Thyroid gland (tissue), 4 donors: ENCODE data around the gene CCDC187. TPM values are rescaled to one million over a fixed set of nuclear protein-coding genes. Genes with fewer than 3 reads are reported as not detected.

Experiments
- DNase-seq, 2 donors: peaks; one replicate each; pipeline ENCODE4 v3.0.0-alpha.2; 2019
- H3K27ac ChIP-seq, 3 donors: fragments of 200-600 bp; sonication (generic); 1 replicate in 2 of 3; 2 replicates in 1 of 3; pipeline ENCODE4 v1.5.1; 2016 to 2019; ENCODE audit warnings: mild to moderate bottlenecking in 1 of 3, moderate library complexity in 1 of 3
- H3K27me3 ChIP-seq: fragments of 200-600 bp; sonication (generic); one replicate; pipeline ENCODE4 v1.5.1; 2019
- H3K36me3 ChIP-seq, 2 donors: fragments of 200-600 bp; sonication (generic); one replicate each; pipeline ENCODE4 v1.5.1; 2016 to 2019
- H3K4me1 ChIP-seq, 2 donors: fragments of 200-600 bp; sonication (generic); one replicate each; pipeline ENCODE4 v1.5.1; 2017 to 2019
- H3K4me3 ChIP-seq, 3 donors: fragments of 200-600 bp; sonication (generic); replicated peaks in 1 of 3; 1 replicate in 2 of 3; 2 replicates in 1 of 3; pipeline ENCODE4 v1.5.1; 2016; ENCODE audit warnings: mild to moderate bottlenecking in 1 of 3
- H3K9me3 ChIP-seq: fragments of 200-600 bp; sonication (generic); one replicate; pipeline ENCODE4 v1.5.1; 2017
- CTCF ChIP-seq, 6 experiments: fragments of 200-600 bp in 3 of 6; fragments of 450-650 bp in 3 of 6; sonication (generic) in 3 of 6; IDR thresholded peaks; one replicate each; pipeline ENCODE4 v1.5.1; 2016 to 2019; ENCODE audit warnings: antibody characterized with exemption in 6 of 6, mild to moderate bottlenecking in 2 of 6, inconsistent platforms in 1 of 6, moderate library complexity in 1 of 6
- POLR2A ChIP-seq, 2 donors: fragments of 450-650 bp; IDR thresholded peaks; one replicate each; pipeline ENCODE4 v1.6.1; 2017; ENCODE audit warnings: antibody characterized with exemption in 2 of 2, mild to moderate bottlenecking in 2 of 2, moderate library complexity in 1 of 2
- WGBS, 2 donors: methylation state at CpG; one replicate each; pipeline ENCODE4 v1.1.5; 2017; 5-methylcytosine and 5-hydroxymethylcytosine counted together
- intact Hi-C: fragments of 100-400 bp; cut with DNase I; formaldehyde crosslinking; loops from one replicate; pipeline ENCODE4 v1.15.1; 2023
- total RNA-seq, 4 donors: library from RNA; depleted of rRNA; stranded (reverse); fragments of >200 nt; gene quantifications; one replicate each; pipeline ENCODE4 v1.2.3, GENCODE V29; 2016

CCDC187 gene
- total RNA-seq, 4 donors from 2014 or later = 5.2 to 9.1 (median 6.2) TPM

- Histone ChIP-seq H3K4me3 (no peak overlapping the region), H3K27ac (no peak overlapping the region), H3K9me3 (no peaks in the 10 kb centered on the region), H3K4me1 (peaks cover 0 to 11% of the 10 kb centered on the region in 2 donors), H3K36me3 (no peaks in the 10 kb centered on the region), H3K27me3 (no peaks in the 10 kb centered on the region)
- no peak for DNase-seq
- no peak for TF ChIP-seq POLR2A (IDR thresholded peaks at IDR 0.05)
- TF ChIP-seq CTCF (IDR thresholded peaks at IDR 0.05) = no peak
- WGBS, 2 donors = 81 to 94% methylated on average over 3 of the region's 5 CpGs
- intact Hi-C loops = no loop called here
Observed at GRCh38 chr9:136294437-136294836, 9.5 kb downstream of the CCDC187 start.

GRCh38 chr9:136293476-136294077 is 10.3 kb downstream of the CCDC187 start:
- H3K4me3 ChIP-seq = no peak overlapping the region
- TF ChIP-seq CTCF (IDR thresholded peaks at IDR 0.05) (no peak), POLR2A (IDR thresholded peaks at IDR 0.05) (no peak)
- no peaks in the 10 kb centered on the region for H3K36me3 ChIP-seq
- 86 to 88% methylated on average over 14 of the region's 14 CpGs for WGBS, 2 donors
- intact Hi-C loops = no loop called here
- H3K9me3 ChIP-seq = no peaks in the 10 kb centered on the region
- no peaks in the 10 kb centered on the region for H3K27me3 ChIP-seq
- H3K4me1 ChIP-seq = peaks cover 0 to 16% of the 10 kb centered on the region in 2 donors
- DNase-seq = no peak
- H3K27ac ChIP-seq = no peak overlapping the region

- H3K27ac ChIP-seq = no peak overlapping the region
- no peak for DNase-seq
- no peaks in the 10 kb centered on the region for H3K27me3 ChIP-seq
- no peak overlapping the region for H3K4me3 ChIP-seq
- peaks cover 0 to 15% of the 10 kb centered on the region in 2 donors for H3K4me1 ChIP-seq
- H3K36me3 ChIP-seq = no peaks in the 10 kb centered on the region
- no peaks in the 10 kb centered on the region for H3K9me3 ChIP-seq
- WGBS, 2 donors = 75 to 89% methylated on average over 29 to 34 of the region's 34 CpGs
- intact Hi-C loops = no loop called here
- TF ChIP-seq POLR2A (IDR thresholded peaks at IDR 0.05) = no peak
Observed at GRCh38 chr9:136292591-136293448, 11.1 kb downstream of the CCDC187 start.

- intact Hi-C loops = no loop called here
- WGBS, 2 donors = 89 to 92% methylated on average over 3 to 6 of the region's 19 CpGs
Observed at GRCh38 chr9:136292026-136292538, 11.8 kb downstream of the CCDC187 start.

More at GRCh38 chr9:136292026-136292538, 11.8 kb downstream of the CCDC187 start:
- H3K27ac ChIP-seq = no peak overlapping the region
- H3K27me3 ChIP-seq = no peaks in the 10 kb centered on the region
- TF ChIP-seq CTCF (IDR thresholded peaks at IDR 0.05) = no peak
- no peak for TF ChIP-seq POLR2A (IDR thresholded peaks at IDR 0.05)
- no peak overlapping the region for H3K4me3 ChIP-seq
- no peaks in the 10 kb centered on the region for H3K9me3 ChIP-seq
- peaks cover 0 to 8% of the 10 kb centered on the region in 2 donors for H3K4me1 ChIP-seq
- no peaks in the 10 kb centered on the region for H3K36me3 ChIP-seq
- no peak for DNase-seq
